Pancreas (tissue), 10 donors: Measurements from ENCODE around the gene SOX5. TPM values are rescaled to one million over a fixed set of nuclear protein-coding genes. Genes with fewer than 3 reads are reported as not detected.
A peak's percentile ranks its signal among the peaks of the same experiment; 100 is the strongest.

ENCODE experiments used
- ATAC-seq, 4 donors: fragments of 200-7000 bp; cut with Tn5 transposase; one replicate each; pipeline versions ENCODE4 v1.8.0 to v1.9.1; 2020; ENCODE audit warnings: mild to moderate bottlenecking in 4 of 4, moderate library complexity in 4 of 4
- DNase-seq, 6 donors: peaks; one replicate each; pipeline ENCODE4 v3.0.0-alpha.2; 2020
- FAIRE-seq: peaks from 2 replicates; lab custom pipeline; 2012; peaks lifted over from hg19 to GRCh38; lab: Jason Lieb, UNC
- H3K27ac ChIP-seq, 4 donors: fragments of 200-600 bp; sonication (generic); 1 replicate in 3 of 4; 2 replicates in 1 of 4; pipeline versions ENCODE4 v1.5.0 to v1.8.0; 2020
- H3K27me3 ChIP-seq, 4 donors: fragments of 200-600 bp; one replicate each; pipeline ENCODE4 v1.8.0; 2021
- H3K36me3 ChIP-seq, 3 donors: fragments of 200-600 bp; sonication (generic) in 1 of 3; one replicate each; pipeline versions ENCODE4 v1.5.0 to v1.8.0; 2020 to 2021
- H3K4me1 ChIP-seq, 3 donors: fragments of 200-600 bp; one replicate each; pipeline ENCODE4 v1.8.0; 2021
- H3K4me3 ChIP-seq, 4 donors: fragments of 200-600 bp; sonication (generic) in 2 of 4; one replicate each; pipeline versions ENCODE4 v1.5.0 to v1.8.0; 2020 to 2021
- H3K9me3 ChIP-seq, 4 donors: fragments of 200-600 bp; one replicate each; pipeline ENCODE4 v1.8.0; 2021
- CTCF ChIP-seq, 4 donors: fragments of 200-600 bp; sonication (generic) in 3 of 4; IDR thresholded peaks; one replicate each; pipeline versions ENCODE4 v1.5.0 to v1.8.0; 2021; ENCODE audit warnings: antibody characterized with exemption in 4 of 4
- WGBS, 2 donors: extraction: QIAGEN DNeasy Blood & Tissue Kit; methylation state at CpG; one replicate each; pipeline ENCODE4 v1.1.7; 2013; 5-methylcytosine and 5-hydroxymethylcytosine counted together
- intact Hi-C, 3 donors: fragments of 100-400 bp; cut with DNase I; formaldehyde crosslinking; loops; one replicate each; pipeline versions ENCODE4 v1.11.1 to v1.14.2; 2022
- polyA plus RNA-seq, 2 donors: library from polyadenylated mRNA; stranded (reverse); fragments of 200-250 nt; gene quantifications; one replicate each; pipeline ENCODE4 v1.2.3, GENCODE V29; 2013
- total RNA-seq, 6 donors: library from RNA; stranded (reverse); fragmentation: NEBNext Ultra II Directional in 4 of 6; extraction: Animal tissue kit (Norgen Biotek cat#: 25700) in 4 of 6; gene quantifications; one replicate each; pipeline versions ENCODE4 v1.2.1 to v1.2.4, GENCODE V29; 2021 to 2023
- donor health status: healthy with polysubstance abuse.
- donor health status: DM: no; HTN: no; CAD: no; lungs with moderate emphysema.
- donor health status: DM: no; HTN: no; CAD: no.
- donor health status: control.
- donor health status: control.
- donor health status: Bipolar disorder and iron deficiency.
- donor health status: DM: yes; HTN: yes; CAD: no.
- donor health status: DM: no; HTN: no; CAD: no.
- donor health status: DM: no; HTN: no; CAD: no.
- donor health status: DM: yes; HTN: yes; CAD: no.

SOX5 gene
- total and polyA plus RNA-seq, 8 donors = 0.47 to 2.5 (median 1.6) TPM

GRCh38 chr12:23854598-23854997, 94.9 kb downstream of the SOX5 start:
- Histone ChIP-seq H3K27me3 (no peaks in the 10 kb centered on the region), H3K9me3 (no peaks in the 10 kb centered on the region), H3K27ac (no peak overlapping the region), H3K4me3 (no peak overlapping the region), H3K36me3 (no peaks in the 10 kb centered on the region), H3K4me1 (no peaks in the 10 kb centered on the region)
- FAIRE-seq (no peak), ATAC-seq (no peak), DNase-seq (no peak)
- no peak for TF ChIP-seq CTCF (IDR thresholded peaks at IDR 0.05)
- intact Hi-C loops = no loop called here

GRCh38 chr12:23853640-23854039, 95.8 kb downstream of the SOX5 start:
- Histone ChIP-seq H3K4me1 (no peaks in the 10 kb centered on the region), H3K27me3 (no peaks in the 10 kb centered on the region), H3K27ac (no peak overlapping the region), H3K9me3 (no peaks in the 10 kb centered on the region), H3K36me3 (no peaks in the 10 kb centered on the region), H3K4me3 (no peak overlapping the region)
- DNase-seq (no peak), ATAC-seq (peak in 1 of 4 donors; percentile 25), FAIRE-seq (no peak)
- no peak for TF ChIP-seq CTCF (IDR thresholded peaks at IDR 0.05)
- WGBS, 2 donors = 41 to 47% methylated on average over 3 of the region's 3 CpGs
- intact Hi-C loops = no loop called here

- no peaks in the 10 kb centered on the region for H3K4me1 ChIP-seq
- no peaks in the 10 kb centered on the region for H3K36me3 ChIP-seq
- no peaks in the 10 kb centered on the region for H3K9me3 ChIP-seq
- intact Hi-C loops = no loop called here
- no peaks in the 10 kb centered on the region for H3K27me3 ChIP-seq
- TF ChIP-seq CTCF (IDR thresholded peaks at IDR 0.05) = no peak
- DNase-seq = no peak
- WGBS, 2 donors = 90 to 91% methylated on average over 2 of the region's 2 CpGs
- no peak overlapping the region for H3K4me3 ChIP-seq
- ATAC-seq = no peak
- no peak for FAIRE-seq
- H3K27ac ChIP-seq = no peak overlapping the region
Measured at GRCh38 chr12:23851602-23852001, 97.9 kb downstream of the SOX5 start.

DNA sequence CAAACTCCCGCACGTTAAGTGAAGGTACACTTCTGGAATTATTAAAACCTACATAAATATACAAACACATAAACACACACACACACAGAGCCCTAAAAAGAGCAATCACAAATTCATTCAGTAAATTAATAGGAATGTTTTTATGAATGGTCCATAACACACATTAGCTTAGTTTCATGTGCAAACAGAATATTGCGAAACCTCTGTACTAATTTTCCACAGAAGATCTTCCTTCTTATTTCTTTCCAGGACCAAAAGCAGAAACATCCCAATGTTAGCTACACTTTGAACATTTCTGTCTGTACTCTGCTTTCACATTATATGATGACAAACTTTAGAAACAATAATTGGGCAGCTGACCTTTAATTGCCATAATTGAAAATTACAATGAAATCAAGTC, 101.6 kb downstream of the SOX5 start:
- ATAC-seq = no peak

GRCh38 chr12:23843958-23844357, 105.5 kb downstream of the SOX5 start:
- no peak overlapping the region for H3K4me3 ChIP-seq
- TF ChIP-seq CTCF (IDR thresholded peaks at IDR 0.05) = no peak
- H3K4me1 ChIP-seq = no peaks in the 10 kb centered on the region
- DNase-seq (no peak), ATAC-seq (peak in 2 of 4 donors; percentile 52 to 67), FAIRE-seq (no peak)
- H3K27ac ChIP-seq = no peak overlapping the region
- no peaks in the 10 kb centered on the region for H3K27me3 ChIP-seq
- H3K9me3 ChIP-seq = no peaks in the 10 kb centered on the region
- 72 to 74% methylated on average over 4 of the region's 4 CpGs for WGBS, 2 donors
- H3K36me3 ChIP-seq = no peaks in the 10 kb centered on the region
- intact Hi-C loops = no loop called here

More for the DNA sequence above, 101.6 kb downstream of the SOX5 start:
- no peak for TF ChIP-seq CTCF (IDR thresholded peaks at IDR 0.05)
- WGBS, 2 donors = 89 to 90% methylated on average over 3 of the region's 3 CpGs
- Histone ChIP-seq H3K36me3 (no peaks in the 10 kb centered on the region), H3K4me3 (no peak overlapping the region), H3K9me3 (no peaks in the 10 kb centered on the region), H3K27ac (no peak overlapping the region), H3K27me3 (no peaks in the 10 kb centered on the region), H3K4me1 (no peaks in the 10 kb centered on the region)
- FAIRE-seq = no peak
- intact Hi-C loops = no loop called here
- no peak for DNase-seq
